Smooth muscle cell (in vitro differentiated cells): ENCODE measurements around the gene GPATCH8. TPM values are rescaled to one million over a fixed set of nuclear protein-coding genes. Genes with fewer than 3 reads are reported as not detected.

Experiments
- DNase-seq: peaks from one replicate; lab custom pipeline; 2025; ENCODE audit not compliant: unreplicated experiment; lab: John Stamatoyannopoulos, UW
- H2AFZ ChIP-seq: fragments of 200-600 bp; sonication (generic); 2 replicates; pipeline ENCODE4 v1.6.0; 2016; ENCODE audit warnings: antibody characterized with exemption, low read depth, mild to moderate bottlenecking
- H3F3A ChIP-seq: fragments of 200-600 bp; sonication (generic); 2 replicates; pipeline ENCODE4 v1.6.0; 2017; ENCODE audit warnings: antibody characterized with exemption, low read depth
- H3K27ac ChIP-seq: fragments of 200-600 bp; sonication (generic); 2 replicates; pipeline ENCODE4 v1.5.1; 2016; ENCODE audit warnings: low read depth, mild to moderate bottlenecking
- H3K27me3 ChIP-seq: fragments of 200-600 bp; sonication (generic); 2 replicates; pipeline ENCODE4 v1.6.1; 2016; ENCODE audit warnings: low read depth, mild to moderate bottlenecking
- H3K36me3 ChIP-seq: fragments of 200-600 bp; sonication (generic); 2 replicates; pipeline ENCODE4 v1.5.1; 2016; ENCODE audit warnings: low read depth
- H3K4me1 ChIP-seq: fragments of 200-600 bp; sonication (generic); 2 replicates; pipeline ENCODE4 v1.5.1; 2016; ENCODE audit warnings: low read depth
- H3K4me2 ChIP-seq: fragments of 200-600 bp; sonication (generic); 2 replicates; pipeline ENCODE4 v1.6.0; 2016; ENCODE audit warnings: mild to moderate bottlenecking
- H3K4me3 ChIP-seq: fragments of 200-600 bp; sonication (generic); 2 replicates; pipeline ENCODE4 v1.5.1; 2016; ENCODE audit warnings: mild to moderate bottlenecking
- H3K79me2 ChIP-seq: fragments of 200-600 bp; sonication (generic); 2 replicates; pipeline ENCODE4 v1.6.0; 2016; ENCODE audit warnings: low read depth, mild to moderate bottlenecking
- H3K9ac ChIP-seq: fragments of 200-600 bp; sonication (generic); 2 replicates; pipeline ENCODE4 v1.6.0; 2016; ENCODE audit warnings: low read depth
- H3K9me3 ChIP-seq: fragments of 200-600 bp; sonication (generic); replicated peaks from 2 replicates; pipeline ENCODE4 v1.5.1; 2016; ENCODE audit warnings: low read depth
- H4K20me1 ChIP-seq: fragments of 200-600 bp; sonication (generic); 2 replicates; pipeline ENCODE4 v1.6.0; 2016; ENCODE audit warnings: low read depth
- WGBS: methylation state at CpG from one replicate; pipeline ENCODE4 v1.1.7; 2016; ENCODE audit warnings: low lambda C conversion rate; 5-methylcytosine and 5-hydroxymethylcytosine counted together
- polyA plus RNA-seq: library from polyadenylated mRNA; unstranded; fragments of >200 nt; fragmentation: Nextera tagmentation; extraction: Ambion mirVana; gene quantifications from 2 replicates; pipeline ENCODE4 v1.2.1, GENCODE V29; 2016
- total RNA-seq: library from RNA; depleted of rRNA; stranded (reverse); fragments of >200 nt; gene quantifications from 2 replicates; pipeline ENCODE4 v1.2.3, GENCODE V29; 2014
- TF ChIP-seq, protein P1 (sequence below): fragments of 200-600 bp; sonication (generic); IDR thresholded peaks from 2 replicates; pipeline ENCODE4 v1.5.1; 2017; ENCODE audit warnings: borderline replicate concordance, mild to moderate bottlenecking, antibody characterized with exemption; ENCODE audit not compliant: insufficient read depth, poor library complexity, severe bottlenecking

GPATCH8 gene
- total and polyA plus RNA-seq, 2 experiments from 2014 or later: 17.6 to 25.0 TPM

DNA sequence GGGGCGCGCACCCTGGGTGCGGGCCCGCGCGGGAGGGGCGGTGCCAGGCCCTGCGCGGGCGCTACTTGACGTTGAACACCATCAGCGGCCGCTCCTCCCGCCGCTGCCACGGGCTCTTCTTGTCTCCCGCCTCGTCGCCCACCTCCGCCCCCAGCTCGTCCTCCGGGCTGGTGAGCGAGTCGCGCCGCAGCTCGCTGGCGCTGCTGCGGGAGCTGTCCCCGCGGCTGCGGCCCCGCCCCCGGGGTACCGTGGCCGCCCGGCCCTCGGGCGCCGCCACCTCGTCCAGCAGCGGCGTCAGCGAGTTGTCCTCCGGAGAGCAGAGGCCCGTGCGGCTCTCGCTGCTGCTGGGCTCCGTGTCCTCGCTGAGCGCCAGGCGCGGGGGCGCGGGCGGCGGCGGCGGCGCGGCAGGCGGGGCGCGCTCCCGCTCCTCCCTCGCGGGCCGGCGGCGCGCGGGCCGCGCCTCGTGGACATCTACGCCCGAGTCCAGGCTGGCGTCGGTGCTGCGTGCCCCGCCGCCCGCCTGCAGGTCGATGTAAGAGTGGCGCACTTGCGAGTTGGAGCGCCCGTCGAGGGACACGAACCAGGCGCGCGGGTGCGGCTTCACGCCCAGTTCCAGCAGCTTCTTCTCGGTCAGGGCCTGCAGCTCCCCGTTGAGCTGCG lies 149.4 kb downstream of the GPATCH8 start:
- no peaks in the 10 kb centered on the region for H3K9me3 ChIP-seq
- peaks cover 11% of the 10 kb centered on the region for H4K20me1 ChIP-seq
- no peaks in the 10 kb centered on the region for H3K4me1 ChIP-seq
- H3K36me3 ChIP-seq: no peaks in the 10 kb centered on the region
- peak overlapping the region; percentile 91 for H3K4me2 ChIP-seq
- WGBS: 2% methylated on average over 50 of the region's 98 CpGs
- no peak overlapping the region for H3K9ac ChIP-seq
- H3K27me3 ChIP-seq: no peaks in the 10 kb centered on the region
- peak; percentile 44 for DNase-seq
- peaks cover 7% of the 10 kb centered on the region for H3F3A ChIP-seq
- H3K27ac ChIP-seq: no peak overlapping the region
- no peak overlapping the region for H2AFZ ChIP-seq
- TF ChIP-seq, protein P1, sequence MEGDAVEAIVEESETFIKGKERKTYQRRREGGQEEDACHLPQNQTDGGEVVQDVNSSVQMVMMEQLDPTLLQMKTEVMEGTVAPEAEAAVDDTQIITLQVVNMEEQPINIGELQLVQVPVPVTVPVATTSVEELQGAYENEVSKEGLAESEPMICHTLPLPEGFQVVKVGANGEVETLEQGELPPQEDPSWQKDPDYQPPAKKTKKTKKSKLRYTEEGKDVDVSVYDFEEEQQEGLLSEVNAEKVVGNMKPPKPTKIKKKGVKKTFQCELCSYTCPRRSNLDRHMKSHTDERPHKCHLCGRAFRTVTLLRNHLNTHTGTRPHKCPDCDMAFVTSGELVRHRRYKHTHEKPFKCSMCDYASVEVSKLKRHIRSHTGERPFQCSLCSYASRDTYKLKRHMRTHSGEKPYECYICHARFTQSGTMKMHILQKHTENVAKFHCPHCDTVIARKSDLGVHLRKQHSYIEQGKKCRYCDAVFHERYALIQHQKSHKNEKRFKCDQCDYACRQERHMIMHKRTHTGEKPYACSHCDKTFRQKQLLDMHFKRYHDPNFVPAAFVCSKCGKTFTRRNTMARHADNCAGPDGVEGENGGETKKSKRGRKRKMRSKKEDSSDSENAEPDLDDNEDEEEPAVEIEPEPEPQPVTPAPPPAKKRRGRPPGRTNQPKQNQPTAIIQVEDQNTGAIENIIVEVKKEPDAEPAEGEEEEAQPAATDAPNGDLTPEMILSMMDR: no peak
- H3K4me3 ChIP-seq: peak overlapping the region; percentile 55
- no peaks in the 10 kb centered on the region for H3K79me2 ChIP-seq

DNA sequence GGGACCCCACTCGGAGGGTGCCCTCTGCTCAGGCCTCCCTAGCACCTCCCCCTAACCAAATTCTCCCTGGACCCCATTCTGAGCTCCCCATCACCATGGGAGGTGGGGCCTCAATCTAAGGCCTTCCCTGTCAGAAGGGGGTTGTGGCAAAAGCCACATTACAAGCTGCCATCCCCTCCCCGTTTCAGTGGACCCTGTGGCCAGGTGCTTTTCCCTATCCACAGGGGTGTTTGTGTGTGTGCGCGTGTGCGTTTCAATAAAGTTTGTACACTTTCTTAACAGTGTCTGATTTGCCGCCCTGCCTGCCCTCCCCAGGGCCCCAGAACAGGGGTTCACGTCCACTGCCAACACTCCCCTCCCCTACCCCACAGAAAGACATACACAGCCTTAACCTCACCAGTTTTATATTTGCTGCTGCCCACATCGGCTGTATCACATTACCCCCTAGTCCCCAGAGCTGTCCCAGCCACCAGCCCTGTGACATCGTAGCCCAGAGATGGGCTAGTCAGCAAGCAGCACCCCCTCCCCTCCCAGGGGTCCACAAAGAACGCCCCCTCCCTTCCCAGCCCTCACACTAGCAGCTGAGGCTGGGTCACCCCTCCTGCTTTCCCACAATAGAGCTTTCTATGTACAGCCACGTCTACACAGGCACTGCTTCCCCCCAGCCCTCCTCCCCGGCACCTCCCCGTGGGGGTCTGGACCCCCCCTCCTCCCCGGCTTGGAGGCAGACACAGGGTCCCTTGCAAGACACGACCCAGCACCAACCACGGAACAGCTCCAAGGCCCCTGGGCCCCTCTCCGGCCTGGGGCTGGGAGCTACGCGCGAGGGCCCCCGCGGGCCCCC lies 150.2 kb downstream of the GPATCH8 start:
- DNase-seq: no peak
- H3K36me3 ChIP-seq: no peaks in the 10 kb centered on the region
- no peak overlapping the region for H3K9ac ChIP-seq
- H3K79me2 ChIP-seq: no peaks in the 10 kb centered on the region
- 88% methylated on average over 8 of the region's 22 CpGs for WGBS
- H4K20me1 ChIP-seq: peaks cover 5% of the 10 kb centered on the region
- no peak overlapping the region for H2AFZ ChIP-seq
- TF ChIP-seq, protein P1: no peak
- peak overlapping the region; percentile 55 for H3K4me3 ChIP-seq
- peak overlapping the region; percentile 91 for H3K4me2 ChIP-seq
- peaks cover 7% of the 10 kb centered on the region for H3F3A ChIP-seq
- no peaks in the 10 kb centered on the region for H3K9me3 ChIP-seq
- H3K4me1 ChIP-seq: no peaks in the 10 kb centered on the region
- H3K27me3 ChIP-seq: no peaks in the 10 kb centered on the region
- peak overlapping the region; percentile 35 for H3K27ac ChIP-seq

GRCh38 chr17:44351961-44352827 lies 151.0 kb downstream of the GPATCH8 start:
- Histone ChIP-seq H3K4me2 (no peak overlapping the region), H2AFZ (no peak overlapping the region), H3K4me1 (no peaks in the 10 kb centered on the region), H3K9me3 (no peaks in the 10 kb centered on the region), H4K20me1 (peaks cover 3% of the 10 kb centered on the region), H3K4me3 (no peak overlapping the region), H3F3A (peaks cover 4% of the 10 kb centered on the region), H3K27ac (no peak overlapping the region), H3K27me3 (no peaks in the 10 kb centered on the region), H3K9ac (no peak overlapping the region), H3K79me2 (no peaks in the 10 kb centered on the region), H3K36me3 (no peaks in the 10 kb centered on the region)
- WGBS: 96% methylated on average over 36 of the region's 36 CpGs
- no peak for DNase-seq
- TF ChIP-seq, protein P1: no peak
